HCT116 (cell line): ENCODE data around the gene MRPS23. TPM values are rescaled to one million over a fixed set of nuclear protein-coding genes. Genes with fewer than 3 reads are reported as not detected.

Experiments used
- ATAC-seq: fragments of 200-7000 bp; cut with Tn5 transposase; 2 replicates; pipeline ENCODE4 v1.9.1; 2020; ENCODE audit warnings: mild to moderate bottlenecking, moderate library complexity
- BruUV-seq: library from RNA; stranded (reverse); fragments of 400-500 nt; replicated peaks from 2 replicates; lab custom pipeline; 2021; lab: Mats Ljungman, UMichigan
- CTCF ChIA-PET: fragments of 300-600 bp; sonication (Branson Sonifier 250); formaldehyde crosslinking; loops from one replicate; lab custom pipeline; 2021; ENCODE audit warnings: antibody characterized with exemption; lab: Charles Lee
- POLR2A ChIA-PET: fragments of 300-600, 350-600 bp; sonication (Branson Sonifier 250); formaldehyde crosslinking; loops from one replicate; lab custom pipeline; 2021; ENCODE audit warnings: antibody characterized with exemption; lab: Charles Lee
- RAD21 ChIA-PET, 2 experiments: fragments of 300-600 bp; sonication (Branson Sonifier 250); formaldehyde crosslinking; loops; one replicate each; lab custom pipeline; 2023; ENCODE audit warnings: low total read pairs in 2 of 2; ENCODE audit not compliant: uncharacterized antibody in 2 of 2, unreplicated experiment in 2 of 2, low non-redundant PET in 1 of 2; lab: Charles Lee
- DNase-seq: peaks from one replicate; pipeline ENCODE4 v3.0.0-alpha.2; 2010; ENCODE audit warnings: low read depth, low spot score
- H2AFZ ChIP-seq: fragments of 200-600 bp; shearing (Covaris generic), sonication (generic); 2 replicates; pipeline ENCODE4 v1.6.1; 2017; ENCODE audit warnings: low read depth, mixed run types, mixed read lengths, antibody characterized with exemption, low read length; ENCODE audit not compliant: poor library complexity, severe bottlenecking
- H3K27ac ChIP-seq: 2 replicates; pipeline ENCODE4 v1.5.1; 2012; ENCODE audit warnings: low read depth, low read length
- H3K27me3 ChIP-seq: fragments of 200-600 bp; sonication (generic); 2 replicates; pipeline ENCODE4 v1.6.1; 2016; ENCODE audit warnings: mixed run types, low read length, mixed read lengths; ENCODE audit not compliant: insufficient read depth
- H3K36me3 ChIP-seq, 2 experiments: fragments of 200-500 bp in 1 of 2; fragments of 200-600 bp in 1 of 2; sonication (Bioruptor generic) in 1 of 2; sonication (generic) in 1 of 2; 2 replicates each; pipeline versions ENCODE4 v1.5.1 to v1.6.1; 2014 to 2016; ENCODE audit warnings: low read length in 2 of 2, inconsistent platforms in 1 of 2, mixed read lengths in 1 of 2, mixed run types in 1 of 2; ENCODE audit not compliant: insufficient read depth in 2 of 2, control insufficient read depth in 1 of 2
- H3K4me1 ChIP-seq, 2 experiments: fragments of 200-600 bp in 1 of 2; sonication (generic) in 1 of 2; 2 replicates each; pipeline versions ENCODE4 v1.5.1 to v1.6.1; 2012 to 2017; ENCODE audit warnings: low read length in 2 of 2, inconsistent platforms in 1 of 2, mild to moderate bottlenecking in 1 of 2, mixed read lengths in 1 of 2, mixed run types in 1 of 2, moderate library complexity in 1 of 2; ENCODE audit not compliant: insufficient read depth in 2 of 2, control insufficient read depth in 1 of 2
- H3K4me2 ChIP-seq: fragments of 200-600 bp; sonication (generic); 2 replicates; pipeline ENCODE4 v1.6.1; 2017; ENCODE audit warnings: mixed run types, low read length, mixed read lengths
- H3K4me3 ChIP-seq, 2 experiments: fragments of 200-600 bp in 1 of 2; sonication (generic) in 1 of 2; replicated peaks in 1 of 2; 2 replicates each; pipeline ENCODE4 v1.5.1; 2011 to 2016; ENCODE audit warnings: low read length in 2 of 2, control low read depth in 1 of 2, low read depth in 1 of 2, mild to moderate bottlenecking in 1 of 2, mixed read lengths in 1 of 2, mixed run types in 1 of 2
- H3K79me2 ChIP-seq: fragments of 200-600 bp; sonication (generic); 2 replicates; pipeline ENCODE4 v1.6.1; 2017; ENCODE audit warnings: mild to moderate bottlenecking, mixed run types, low read length, moderate library complexity, mixed read lengths; ENCODE audit not compliant: insufficient read depth
- H3K9ac ChIP-seq: fragments of 200-600 bp; sonication (generic); 2 replicates; pipeline ENCODE4 v1.6.1; 2016; ENCODE audit warnings: low read length, mixed read lengths
- H3K9me2 ChIP-seq: fragments of 200-600 bp; sonication (generic), shearing (Covaris generic); 2 replicates; pipeline ENCODE4 v1.6.1; 2017; ENCODE audit warnings: mixed run types, mild to moderate bottlenecking, moderate library complexity; ENCODE audit not compliant: insufficient read depth
- H3K9me3 ChIP-seq, 2 experiments: fragments of 200-500 bp in 1 of 2; fragments of 200-600 bp in 1 of 2; sonication (Bioruptor generic) in 1 of 2; sonication (generic) in 1 of 2; 2 replicates each; pipeline ENCODE4 v1.6.1; 2014 to 2017; ENCODE audit warnings: low read length in 2 of 2, mixed read lengths in 2 of 2, inconsistent platforms in 1 of 2, low read depth in 1 of 2, mild to moderate bottlenecking in 1 of 2, mixed run types in 1 of 2, moderate library complexity in 1 of 2; ENCODE audit not compliant: control insufficient read depth in 1 of 2, insufficient read depth in 1 of 2
- H4K20me1 ChIP-seq: fragments of 200-600 bp; sonication (generic), shearing (Covaris generic); 2 replicates; pipeline ENCODE4 v1.6.1; 2017; ENCODE audit warnings: mixed run types, mild to moderate bottlenecking, moderate library complexity; ENCODE audit not compliant: insufficient read depth
- CBX3 ChIP-seq: IDR thresholded peaks from 2 replicates; pipeline ENCODE4 v1.6.1; 2012; ENCODE audit warnings: low read depth
- EGR1 ChIP-seq: IDR thresholded peaks from 2 replicates; pipeline ENCODE4 v1.6.1; 2012; ENCODE audit warnings: low read depth
- ELF1 ChIP-seq: IDR thresholded peaks from 2 replicates; pipeline ENCODE4 v1.6.1; 2012; ENCODE audit warnings: low read depth, borderline replicate concordance
- EZH2 ChIP-seq: fragments of 200-600 bp; sonication (generic); IDR thresholded peaks from 2 replicates; pipeline ENCODE4 v1.6.1; 2017; ENCODE audit warnings: antibody characterized with exemption, mixed run types
- FOSL1 ChIP-seq: IDR thresholded peaks from 2 replicates; pipeline ENCODE4 v1.6.1; 2012; ENCODE audit warnings: low read depth
- JUND ChIP-seq: IDR thresholded peaks from 2 replicates; pipeline ENCODE4 v1.6.1; 2012
- MAX ChIP-seq: IDR thresholded peaks from 2 replicates; pipeline ENCODE4 v1.6.1; 2012
- POLR2A ChIP-seq: IDR thresholded peaks from 2 replicates; pipeline ENCODE4 v1.7.0; 2011; ENCODE audit warnings: borderline replicate concordance; ENCODE audit not compliant: insufficient read depth, insufficient read length; ENCODE audit errors: extremely low read depth
- POLR2AphosphoS5 ChIP-seq: IDR thresholded peaks from 2 replicates; pipeline ENCODE4 v1.6.1; 2011; ENCODE audit warnings: mild to moderate bottlenecking, low read depth, low read length, moderate library complexity
- SP1 ChIP-seq: IDR thresholded peaks from 2 replicates; pipeline ENCODE4 v1.6.1; 2012; ENCODE audit warnings: low read depth
- TCF7L2 ChIP-seq: IDR thresholded peaks from 2 replicates; pipeline ENCODE4 v1.7.0; 2011; ENCODE audit warnings: borderline replicate concordance, inconsistent platforms; ENCODE audit not compliant: insufficient read depth, insufficient read length; ENCODE audit errors: extremely low read depth
- ZFX ChIP-seq: fragments of 450-650 bp; IDR thresholded peaks from 2 replicates; pipeline ENCODE4 v1.6.1; 2017
- ZNF274 ChIP-seq: fragments of 200-500 bp; sonication (Bioruptor generic); IDR thresholded peaks from 2 replicates; pipeline ENCODE4 v1.6.1; 2014; ENCODE audit warnings: mild to moderate bottlenecking, low read depth, low read length, inconsistent platforms
- intact Hi-C: fragments of 100-400 bp; cut with micrococcal nuclease; formaldehyde crosslinking; loops from 2 replicates; pipeline ENCODE4 v1.10.0; 2022
- total RNA-seq: library from RNA; stranded (reverse); gene quantifications from one replicate; pipeline ENCODE4 v1.2.1, GENCODE V29; 2021; ENCODE audit not compliant: unreplicated experiment
- TF ChIP-seq, protein P1 (sequence below): IDR thresholded peaks from 2 replicates; pipeline ENCODE4 v1.6.1; 2012; ENCODE audit warnings: low read depth
- TF ChIP-seq, protein P2 (sequence below): IDR thresholded peaks from 2 replicates; pipeline ENCODE4 v1.6.1; 2012

Gene MRPS23
- total RNA-seq, 1 experiment from 2014 or later, result 109 TPM

DNA sequence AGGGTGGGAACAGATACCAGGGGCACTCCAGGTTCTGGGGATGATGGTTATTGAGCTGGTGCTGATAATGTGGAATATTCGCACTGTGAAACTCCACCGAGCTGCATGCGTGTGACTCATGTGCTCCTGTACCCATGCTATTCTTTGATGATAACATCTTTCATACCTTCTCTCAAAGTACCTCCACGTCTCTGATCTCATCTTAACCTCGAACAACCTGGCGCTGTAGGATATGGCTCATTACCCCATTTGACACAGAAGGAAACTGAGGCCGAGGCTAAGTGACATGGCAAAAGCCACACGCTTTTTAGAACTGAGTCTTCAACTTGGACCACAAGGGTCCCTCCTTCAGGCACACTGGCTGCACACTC is 30.2 kb upstream of the MRPS23 start:
- Histone ChIP-seq H3K79me2 (peaks cover 1% of the 10 kb centered on the region; the same call in 1 of the 2 replicates), H3K9me2 (no peaks in the 10 kb centered on the region), H3K36me3 (peaks cover 0 to 29% of the 10 kb centered on the region in 2 experiments; a peak in 2 of 4 replicates), H3K4me1 (peaks cover 67 to 87% of the 10 kb centered on the region in 2 experiments), H3K4me2 (peak overlapping the region; percentile 67), H3K27ac (peak overlapping the region; percentile 75), H3K9me3 (no peaks in the 10 kb centered on the region; a peak in 1 of 4 replicates), H3K9ac (peak overlapping the region; percentile 59), H3K27me3 (no peaks in the 10 kb centered on the region), H3K4me3 (peak overlapping the region in 1 of 2 experiments; percentile 26; a peak in 1 of 4 replicates), H4K20me1 (no peaks in the 10 kb centered on the region), H2AFZ (no peak overlapping the region)
- TF ChIP-seq, protein P1, sequence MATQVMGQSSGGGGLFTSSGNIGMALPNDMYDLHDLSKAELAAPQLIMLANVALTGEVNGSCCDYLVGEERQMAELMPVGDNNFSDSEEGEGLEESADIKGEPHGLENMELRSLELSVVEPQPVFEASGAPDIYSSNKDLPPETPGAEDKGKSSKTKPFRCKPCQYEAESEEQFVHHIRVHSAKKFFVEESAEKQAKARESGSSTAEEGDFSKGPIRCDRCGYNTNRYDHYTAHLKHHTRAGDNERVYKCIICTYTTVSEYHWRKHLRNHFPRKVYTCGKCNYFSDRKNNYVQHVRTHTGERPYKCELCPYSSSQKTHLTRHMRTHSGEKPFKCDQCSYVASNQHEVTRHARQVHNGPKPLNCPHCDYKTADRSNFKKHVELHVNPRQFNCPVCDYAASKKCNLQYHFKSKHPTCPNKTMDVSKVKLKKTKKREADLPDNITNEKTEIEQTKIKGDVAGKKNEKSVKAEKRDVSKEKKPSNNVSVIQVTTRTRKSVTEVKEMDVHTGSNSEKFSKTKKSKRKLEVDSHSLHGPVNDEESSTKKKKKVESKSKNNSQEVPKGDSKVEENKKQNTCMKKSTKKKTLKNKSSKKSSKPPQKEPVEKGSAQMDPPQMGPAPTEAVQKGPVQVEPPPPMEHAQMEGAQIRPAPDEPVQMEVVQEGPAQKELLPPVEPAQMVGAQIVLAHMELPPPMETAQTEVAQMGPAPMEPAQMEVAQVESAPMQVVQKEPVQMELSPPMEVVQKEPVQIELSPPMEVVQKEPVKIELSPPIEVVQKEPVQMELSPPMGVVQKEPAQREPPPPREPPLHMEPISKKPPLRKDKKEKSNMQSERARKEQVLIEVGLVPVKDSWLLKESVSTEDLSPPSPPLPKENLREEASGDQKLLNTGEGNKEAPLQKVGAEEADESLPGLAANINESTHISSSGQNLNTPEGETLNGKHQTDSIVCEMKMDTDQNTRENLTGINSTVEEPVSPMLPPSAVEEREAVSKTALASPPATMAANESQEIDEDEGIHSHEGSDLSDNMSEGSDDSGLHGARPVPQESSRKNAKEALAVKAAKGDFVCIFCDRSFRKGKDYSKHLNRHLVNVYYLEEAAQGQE, result no peak
- TF ChIP-seq ZFX, result no peak
- TF ChIP-seq ZNF274, result no peak
- TF ChIP-seq ELF1, result no peak
- peak; percentile 86 for TF ChIP-seq CBX3
- peak; percentile 58 for TF ChIP-seq FOSL1
- TF ChIP-seq JUND, result peak; percentile 75
- TF ChIP-seq MAX, result peak; percentile 83
- peak; percentile 72 for TF ChIP-seq SP1
- TF ChIP-seq, protein P2, sequence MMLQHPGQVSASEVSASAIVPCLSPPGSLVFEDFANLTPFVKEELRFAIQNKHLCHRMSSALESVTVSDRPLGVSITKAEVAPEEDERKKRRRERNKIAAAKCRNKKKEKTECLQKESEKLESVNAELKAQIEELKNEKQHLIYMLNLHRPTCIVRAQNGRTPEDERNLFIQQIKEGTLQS, result no peak
- TF ChIP-seq POLR2A, result no peak
- peak; percentile 35 for TF ChIP-seq POLR2AphosphoS5
- no peak for TF ChIP-seq EGR1
- no peak for TF ChIP-seq EZH2
- TF ChIP-seq TCF7L2, result peak; percentile 85
- intact Hi-C loops, result no loop called here
- POLR2A ChIA-PET, result interaction anchor here (1.4 to 2.6 kb wide), 3 partner anchors 10 to 20 kb away, joined by 5 to 9 read pairs (median 8); no protein-coding TSS in a partner anchor
- RAD21 ChIA-PET, result interaction anchor here (0.9 to 2.3 kb wide), 5 partner anchors 12 to 120 kb away, joined by 3 to 8 read pairs (median 4); no protein-coding TSS in a partner anchor
- ATAC-seq (peak; percentile 41), DNase-seq (no peak)
- no TSS peak for BruUV-seq
- CTCF ChIA-PET, result interaction anchor here (0.7 to 2.4 kb wide), 6 partner anchors 10 to 22 kb away, joined by 3 to 11 read pairs (median 4); no protein-coding TSS in a partner anchor
